ENCODE results near the gene PUS1.
"Not testable (repeated sequence)": the region's sequence is repeated elsewhere in the genome, so short reads cannot be mapped to it uniquely, and the experiment has no call there.

The PUS1 gene

GRCh38 chr12:131959641-131960589 lies 30.8 kb downstream of the PUS1 start:
- no peak; the same call in 2 of the 3 replicates for ATAC-seq
- TF ChIP-seq CREB5 (CRISPR knock-in tag; IDR thresholded peaks at IDR 0.05; ENCODE audit: low read depth), result no peak
- no peak for TF ChIP-seq TSHZ2 (CRISPR knock-in tag; IDR thresholded peaks at IDR 0.05)
- TF ChIP-seq ESRRG (CRISPR knock-in tag; IDR thresholded peaks at IDR 0.05), result no peak
- no peak for TF ChIP-seq ZC3H10 (CRISPR knock-in tag; IDR thresholded peaks at IDR 0.05)
- no peak for TF ChIP-seq POU6F1 (CRISPR knock-in tag; IDR thresholded peaks at IDR 0.05; ENCODE audit: borderline replicate concordance, low read depth)
- no peak for TF ChIP-seq PPARA (CRISPR knock-in tag; IDR thresholded peaks at IDR 0.05; ENCODE audit: borderline replicate concordance)
- TF ChIP-seq PATZ1 (CRISPR knock-in tag; IDR thresholded peaks at IDR 0.05; ENCODE audit: borderline replicate concordance), result no peak
- no peak for TF ChIP-seq BACH2 (CRISPR knock-in tag; IDR thresholded peaks at IDR 0.05; ENCODE audit: borderline replicate concordance)
- TF ChIP-seq ZFP30 (CRISPR knock-in tag; IDR thresholded peaks at IDR 0.05), result no peak
- no peak for TF ChIP-seq RARB (CRISPR knock-in tag; IDR thresholded peaks at IDR 0.05)
- TF ChIP-seq ZNF8 (CRISPR knock-in tag; IDR thresholded peaks at IDR 0.05), result no peak
- no peak for TF ChIP-seq ISL1 (CRISPR knock-in tag; IDR thresholded peaks at IDR 0.05)
- no peak for TF ChIP-seq GLIS3 (CRISPR knock-in tag; IDR thresholded peaks at IDR 0.05)
- TF ChIP-seq TCF4 (CRISPR knock-in tag; IDR thresholded peaks at IDR 0.05; ENCODE audit: borderline replicate concordance), result no peak
- no peak for TF ChIP-seq ARNTL (CRISPR knock-in tag; IDR thresholded peaks at IDR 0.05; ENCODE audit: borderline replicate concordance, low read depth)

- not testable (repeated sequence) for ATAC-seq
These were observed 31.7 kb downstream of the PUS1 start for GRCh38 chr12:131960590-131961325.

GRCh38 chr12:131961328-131961727 lies 32.3 kb downstream of the PUS1 start:
- ATAC-seq, result not testable (repeated sequence)

DNA sequence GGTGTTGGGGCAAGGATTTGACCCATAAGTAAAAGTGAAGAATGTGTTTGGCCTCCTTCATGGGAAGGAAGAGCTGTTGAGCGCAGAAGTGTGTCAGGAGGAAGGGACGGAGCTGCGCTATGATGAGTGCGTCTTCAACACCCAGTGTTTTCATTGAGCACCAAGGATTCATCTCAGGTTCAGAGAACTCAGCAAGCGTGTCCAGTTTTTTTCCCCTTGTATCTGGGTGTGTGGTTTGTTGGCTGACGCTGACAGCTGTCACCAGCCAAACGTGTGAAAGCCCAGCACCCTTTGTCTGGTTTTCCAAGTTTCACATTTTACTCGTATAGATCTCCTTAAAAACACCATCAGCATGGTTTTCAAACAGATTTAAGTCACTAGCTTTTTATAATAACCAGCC lies 33.0 kb downstream of the PUS1 start:
- ATAC-seq, result no peak
- TF ChIP-seq ARNTL (CRISPR knock-in tag; IDR thresholded peaks at IDR 0.05; ENCODE audit: borderline replicate concordance, low read depth) (no peak), ISL1 (CRISPR knock-in tag; IDR thresholded peaks at IDR 0.05) (no peak), CSDC2 (CRISPR knock-in tag; IDR thresholded peaks at IDR 0.05) (no peak), OSR1 (CRISPR knock-in tag; IDR thresholded peaks at IDR 0.05) (no peak), CREB5 (CRISPR knock-in tag; IDR thresholded peaks at IDR 0.05; ENCODE audit: low read depth) (no peak), TOX (CRISPR knock-in tag; IDR thresholded peaks at IDR 0.05; ENCODE audit: borderline replicate concordance) (no peak), ZNF8 (CRISPR knock-in tag; IDR thresholded peaks at IDR 0.05) (no peak), ZNF70 (CRISPR knock-in tag; IDR thresholded peaks at IDR 0.05) (no peak), TCF4 (CRISPR knock-in tag; IDR thresholded peaks at IDR 0.05; ENCODE audit: borderline replicate concordance) (no peak), ZFP3 (CRISPR knock-in tag; IDR thresholded peaks at IDR 0.05) (no peak), ESRRG (CRISPR knock-in tag; IDR thresholded peaks at IDR 0.05) (no peak), CSRNP3 (CRISPR knock-in tag; IDR thresholded peaks at IDR 0.05) (no peak), ZC3H10 (CRISPR knock-in tag; IDR thresholded peaks at IDR 0.05) (no peak), POU6F1 (CRISPR knock-in tag; IDR thresholded peaks at IDR 0.05; ENCODE audit: borderline replicate concordance, low read depth) (no peak), BACH2 (CRISPR knock-in tag; IDR thresholded peaks at IDR 0.05; ENCODE audit: borderline replicate concordance) (no peak)
